22Rv1 (cell line): ENCODE results near the gene PTPRC.

ENCODE experiments used
- H3K27ac ChIP-seq: fragments of 450-650 bp; 2 replicates; pipeline ENCODE4 v1.5.1; 2017
- ZFX ChIP-seq: fragments of 450-650 bp; IDR thresholded peaks from 2 replicates; pipeline ENCODE4 v1.6.1; 2017; ENCODE audit warnings: antibody characterized with exemption, borderline replicate concordance
- TF ChIP-seq, protein P1 (sequence below): fragments of 450-650 bp; IDR thresholded peaks from 2 replicates; pipeline ENCODE4 v1.5.1; 2017; ENCODE audit warnings: mild to moderate bottlenecking

PTPRC gene

DNA sequence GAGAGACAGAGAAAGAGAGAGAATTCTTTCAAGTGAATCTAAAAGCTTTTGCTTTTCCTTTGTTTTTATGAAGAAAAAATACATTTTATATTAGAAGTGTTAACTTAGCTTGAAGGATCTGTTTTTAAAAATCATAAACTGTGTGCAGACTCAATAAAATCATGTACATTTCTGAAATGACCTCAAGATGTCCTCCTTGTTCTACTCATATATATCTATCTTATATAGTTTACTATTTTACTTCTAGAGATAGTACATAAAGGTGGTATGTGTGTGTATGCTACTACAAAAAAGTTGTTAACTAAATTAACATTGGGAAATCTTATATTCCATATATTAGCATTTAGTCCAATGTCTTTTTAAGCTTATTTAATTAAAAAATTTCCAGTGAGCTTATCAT lies 117.6 kb downstream of the PTPRC start:
- TF ChIP-seq ZFX = no peak
- TF ChIP-seq, protein P1, sequence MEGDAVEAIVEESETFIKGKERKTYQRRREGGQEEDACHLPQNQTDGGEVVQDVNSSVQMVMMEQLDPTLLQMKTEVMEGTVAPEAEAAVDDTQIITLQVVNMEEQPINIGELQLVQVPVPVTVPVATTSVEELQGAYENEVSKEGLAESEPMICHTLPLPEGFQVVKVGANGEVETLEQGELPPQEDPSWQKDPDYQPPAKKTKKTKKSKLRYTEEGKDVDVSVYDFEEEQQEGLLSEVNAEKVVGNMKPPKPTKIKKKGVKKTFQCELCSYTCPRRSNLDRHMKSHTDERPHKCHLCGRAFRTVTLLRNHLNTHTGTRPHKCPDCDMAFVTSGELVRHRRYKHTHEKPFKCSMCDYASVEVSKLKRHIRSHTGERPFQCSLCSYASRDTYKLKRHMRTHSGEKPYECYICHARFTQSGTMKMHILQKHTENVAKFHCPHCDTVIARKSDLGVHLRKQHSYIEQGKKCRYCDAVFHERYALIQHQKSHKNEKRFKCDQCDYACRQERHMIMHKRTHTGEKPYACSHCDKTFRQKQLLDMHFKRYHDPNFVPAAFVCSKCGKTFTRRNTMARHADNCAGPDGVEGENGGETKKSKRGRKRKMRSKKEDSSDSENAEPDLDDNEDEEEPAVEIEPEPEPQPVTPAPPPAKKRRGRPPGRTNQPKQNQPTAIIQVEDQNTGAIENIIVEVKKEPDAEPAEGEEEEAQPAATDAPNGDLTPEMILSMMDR = peak; percentile 64
- H3K27ac ChIP-seq = no peak overlapping the region

DNA sequence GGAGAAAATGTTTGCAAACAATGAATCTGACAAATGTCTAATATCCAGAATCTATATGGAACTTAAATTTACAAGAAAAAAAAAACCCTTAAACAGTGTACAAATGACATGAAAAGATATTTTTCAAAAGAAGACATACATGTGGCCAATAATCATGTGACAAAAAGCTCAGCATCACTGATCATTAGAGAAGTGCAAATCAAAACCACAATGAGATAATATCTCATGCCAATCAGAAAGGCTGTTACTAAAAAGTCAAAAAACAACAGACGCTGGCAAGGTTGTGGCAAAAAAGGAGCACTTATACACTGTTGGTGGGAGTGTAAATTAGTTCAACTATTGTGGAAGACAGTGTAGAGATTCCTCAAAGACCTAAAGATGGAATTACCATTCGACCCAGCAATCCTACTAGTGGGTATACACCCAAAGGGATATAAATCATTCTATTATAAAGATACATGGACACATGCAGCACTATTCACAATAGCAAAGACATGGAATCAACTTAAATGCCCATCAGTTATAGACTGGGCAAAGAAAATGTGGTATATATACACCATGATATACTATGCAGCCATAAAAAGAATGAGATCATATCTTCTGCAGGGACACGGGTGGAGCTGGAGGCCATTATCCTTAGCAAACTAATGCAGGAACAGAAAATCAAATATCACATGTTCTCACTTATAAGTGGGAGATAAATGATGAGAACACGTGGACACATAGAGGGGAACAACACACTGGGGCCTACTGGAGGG lies 123.2 kb downstream of the PTPRC start:
- TF ChIP-seq, protein P1 = no peak
- no peak for TF ChIP-seq ZFX
- H3K27ac ChIP-seq = no peak overlapping the region

- TF ChIP-seq, protein P1 = no peak
- TF ChIP-seq ZFX = no peak
- H3K27ac ChIP-seq = no peak overlapping the region
Measured at GRCh38 chr1:198763298-198763714, 124.5 kb downstream of the PTPRC start.

DNA sequence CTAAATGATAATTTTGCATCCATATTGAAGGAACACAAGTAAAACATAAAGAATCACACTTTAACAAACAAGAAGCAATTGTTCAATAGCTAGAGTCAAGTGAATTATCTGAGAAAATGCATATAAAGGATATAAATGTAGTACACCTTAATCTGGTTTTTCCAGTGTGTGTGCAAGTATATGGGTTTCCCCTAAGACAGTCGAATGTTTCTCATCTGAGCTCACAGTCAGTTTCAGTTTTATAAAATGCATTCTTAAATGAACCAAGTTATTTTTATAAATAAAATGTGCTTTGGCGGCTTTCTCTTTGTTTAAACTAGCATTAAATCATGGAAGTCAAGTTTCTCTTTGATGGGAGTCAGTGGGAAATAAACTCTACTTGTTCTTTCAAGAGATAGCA lies 125.9 kb downstream of the PTPRC start:
- TF ChIP-seq, protein P1 = no peak
- no peak for TF ChIP-seq ZFX
- H3K27ac ChIP-seq = no peak overlapping the region

GRCh38 chr1:198765416-198765815 lies 126.6 kb downstream of the PTPRC start:
- no peak overlapping the region for H3K27ac ChIP-seq
- TF ChIP-seq ZFX = no peak
- TF ChIP-seq, protein P1 = no peak

- H3K27ac ChIP-seq = no peak overlapping the region
- TF ChIP-seq, protein P1 = peak; percentile 69
- TF ChIP-seq ZFX = no peak
Measured at GRCh38 chr1:198771563-198772153, 132.8 kb downstream of the PTPRC start.

- TF ChIP-seq, protein P1 = no peak
- no peak for TF ChIP-seq ZFX
- no peak overlapping the region for H3K27ac ChIP-seq
Measured at GRCh38 chr1:198772626-198773025, 133.8 kb downstream of the PTPRC start.
